ENCODE results near the gene VDAC1. TPM values are rescaled to one million over a fixed set of nuclear protein-coding genes. Genes with fewer than 3 reads are reported as not detected.
"Not testable (repeated sequence)": the region's sequence is repeated elsewhere in the genome, so short reads cannot be mapped to it uniquely, and the experiment has no call there.

Gene VDAC1
- total RNA-seq, 1 donor from 2014 or later, result 116 TPM

DNA sequence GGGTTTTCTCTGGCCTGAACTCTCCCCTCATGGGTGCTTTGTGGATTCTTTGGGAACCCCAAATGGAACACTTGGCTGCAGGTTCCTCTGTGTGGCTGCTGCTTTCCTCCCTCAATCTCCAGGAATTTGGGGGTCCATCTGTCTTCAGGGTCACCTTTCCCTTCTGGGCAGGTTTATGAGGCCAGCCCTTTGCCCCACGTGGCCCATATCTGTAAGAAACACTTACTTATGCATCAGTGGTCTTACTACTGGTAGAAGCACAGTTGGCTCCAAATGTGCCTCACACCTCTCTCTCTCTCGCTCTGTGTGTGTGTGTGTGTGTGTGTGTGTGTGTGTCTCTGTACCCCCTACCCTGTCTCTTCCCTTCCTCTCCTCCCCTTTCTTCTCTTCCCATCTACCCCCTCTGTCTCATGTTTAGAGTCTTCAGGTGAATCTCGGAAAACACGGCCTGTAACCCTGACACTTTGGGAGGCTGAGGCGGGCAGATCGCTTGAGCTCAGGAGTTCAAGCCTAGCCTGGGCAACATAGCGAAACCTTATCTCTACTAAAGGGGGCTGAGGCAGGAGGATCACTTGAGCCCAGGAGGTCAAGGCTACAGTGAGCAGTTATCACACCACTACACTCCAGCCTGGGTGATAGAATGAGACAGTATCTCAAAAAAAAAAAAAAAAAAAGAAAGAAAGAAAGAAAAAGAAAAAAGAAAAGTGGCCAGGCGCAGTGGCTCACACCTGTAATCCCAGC is 63.1 kb downstream of the VDAC1 start:
- no peak for DNase-seq

- DNase-seq, result no peak
Measured at GRCh38 chr5:133939668-133940067, 65.1 kb downstream of the VDAC1 start.

- no peak for DNase-seq
Measured at GRCh38 chr5:133938929-133939328, 65.8 kb downstream of the VDAC1 start.

DNA sequence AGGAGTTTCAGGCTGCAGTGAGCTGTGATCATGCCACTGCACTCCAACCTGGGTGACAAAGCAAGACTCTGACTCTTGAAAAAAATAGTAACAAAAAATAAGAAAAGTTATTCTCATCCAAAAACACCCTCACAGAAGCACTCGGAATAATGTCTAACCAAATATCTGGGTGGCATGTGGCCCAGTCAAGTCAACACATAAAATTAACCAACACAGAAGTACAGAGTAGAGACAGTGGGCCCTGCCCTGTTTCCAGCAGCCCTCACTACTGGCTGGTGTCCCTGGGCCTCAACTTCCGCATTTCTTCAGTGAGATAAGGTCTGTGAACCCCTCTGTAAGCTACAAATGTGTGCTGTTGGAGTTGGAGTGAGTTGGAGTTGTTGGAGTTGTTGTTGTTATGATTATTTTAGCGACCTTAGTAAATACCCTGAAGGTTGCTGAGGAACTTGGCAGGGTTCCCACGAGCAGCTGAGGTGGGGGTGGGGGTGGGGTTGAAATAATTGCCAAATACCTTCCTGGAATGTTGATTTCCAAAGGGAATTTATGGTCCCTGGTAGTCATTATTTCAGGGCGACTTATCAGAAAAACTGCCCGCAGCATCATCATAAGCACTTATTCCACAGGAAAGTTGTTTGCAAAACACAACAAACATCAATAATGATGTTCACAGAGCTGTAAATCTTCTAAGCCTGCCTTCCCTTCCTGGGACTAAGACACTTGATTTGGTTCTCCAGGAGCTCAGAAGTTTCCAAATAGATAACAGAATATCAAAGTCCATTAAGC is 66.5 kb downstream of the VDAC1 start:
- DNase-seq, result no peak

GRCh38 chr5:133937628-133938027 is 67.1 kb downstream of the VDAC1 start:
- not testable (repeated sequence) for DNase-seq

GRCh38 chr5:133936651-133937015 is 68.1 kb downstream of the VDAC1 start:
- no peak for DNase-seq

DNA sequence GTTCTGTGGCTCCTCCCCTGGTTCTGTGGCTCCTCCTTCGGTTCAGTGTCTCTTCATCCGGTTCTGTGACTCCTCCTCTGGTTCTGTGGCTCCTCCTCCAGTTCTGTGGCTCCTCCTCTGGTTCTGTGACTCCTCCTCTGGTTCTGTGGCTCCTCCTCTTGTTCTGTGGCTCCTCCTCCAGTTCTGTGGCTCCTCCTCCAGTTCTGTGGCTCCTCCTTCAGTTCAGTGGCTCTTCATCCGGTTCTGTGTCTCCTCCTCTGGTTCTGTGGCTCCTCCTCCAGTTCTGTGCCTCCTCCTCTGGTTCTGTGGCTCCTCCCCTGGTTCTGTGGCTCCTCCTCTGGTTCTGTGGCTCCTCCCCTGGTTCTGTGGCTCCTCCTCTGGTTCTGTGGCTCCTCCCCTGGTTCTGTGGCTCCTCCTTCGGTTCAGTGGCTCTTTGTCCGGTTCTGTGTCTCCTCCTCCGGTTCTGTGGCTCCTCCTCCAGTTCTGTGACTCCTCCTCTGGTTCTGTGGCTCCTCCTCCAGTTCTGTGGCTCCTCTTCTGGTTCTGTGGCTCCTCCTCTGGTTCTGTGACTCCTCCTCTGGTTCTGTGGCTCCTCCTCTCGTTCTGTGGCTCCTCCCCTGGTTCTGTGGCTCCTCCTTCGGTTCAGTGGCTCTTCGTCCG is 68.7 kb downstream of the VDAC1 start:
- not testable (repeated sequence) for DNase-seq

DNA sequence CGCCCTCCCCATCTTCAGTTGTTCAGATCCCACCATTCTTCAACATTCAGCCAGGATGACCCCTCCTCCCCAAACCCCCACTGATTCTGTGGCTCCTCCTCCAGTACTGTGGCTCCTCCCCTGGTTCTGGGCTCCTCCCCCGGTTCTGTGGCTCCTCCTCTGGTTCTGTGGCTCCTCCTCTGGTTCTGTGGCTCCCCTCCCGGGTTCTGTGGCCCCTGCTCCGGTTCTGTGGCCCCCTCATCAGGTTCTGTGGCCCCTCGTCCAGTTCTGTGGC is 69.2 kb downstream of the VDAC1 start:
- no peak for DNase-seq

GRCh38 chr5:133934822-133935666 is 69.7 kb downstream of the VDAC1 start:
- no peak for DNase-seq

DNA sequence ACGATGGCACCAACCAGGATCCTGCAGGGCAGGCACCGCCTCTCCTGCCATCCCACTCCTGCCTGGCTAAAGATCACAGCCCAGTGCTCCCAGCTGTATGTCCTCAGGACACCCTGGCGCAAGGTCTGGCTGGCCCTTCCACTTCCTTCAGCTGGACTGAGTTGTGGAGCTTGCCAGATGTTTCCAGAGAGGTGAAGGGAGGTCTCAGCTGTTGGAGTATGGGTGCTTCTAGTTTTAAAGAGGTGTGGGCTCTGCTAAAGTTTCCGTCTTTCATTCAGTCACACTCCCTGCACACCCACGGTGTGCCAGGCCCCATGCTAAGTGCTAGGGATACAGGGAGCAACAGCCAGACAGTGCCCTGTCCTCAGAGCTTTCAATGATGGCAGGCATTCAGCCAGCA is 70.5 kb downstream of the VDAC1 start:
- no peak for DNase-seq

DNA sequence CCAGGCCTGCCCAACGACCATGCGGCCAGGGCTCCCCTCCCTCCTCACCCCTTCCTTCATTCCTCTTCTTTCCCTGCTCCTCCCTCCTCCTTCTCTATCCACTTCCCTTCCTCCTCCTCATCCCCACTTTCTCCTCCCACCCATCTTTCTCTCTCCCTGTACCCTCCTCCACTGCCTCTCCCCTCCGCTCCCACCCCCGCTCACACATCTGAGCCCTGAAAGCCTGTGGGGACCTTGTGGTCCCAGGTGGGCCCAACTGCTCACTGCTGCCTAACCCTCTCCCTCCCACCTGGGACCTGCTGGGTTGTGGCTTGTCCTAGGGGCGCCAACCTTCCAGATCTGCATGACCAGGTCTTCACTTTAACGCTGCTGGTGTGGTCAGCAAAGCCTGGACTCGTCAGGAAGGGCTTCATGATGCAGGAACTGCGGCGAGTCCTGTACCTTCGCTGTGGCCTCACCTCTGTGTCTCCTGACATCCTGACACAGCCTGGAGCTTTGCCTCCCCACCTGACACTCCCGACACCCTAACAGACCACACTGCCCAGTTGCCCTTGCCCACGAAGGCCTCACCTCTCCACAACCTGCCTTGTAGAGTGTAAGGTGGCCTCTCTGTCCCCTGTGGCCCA is 71.0 kb downstream of the VDAC1 start:
- no peak for DNase-seq

DNA sequence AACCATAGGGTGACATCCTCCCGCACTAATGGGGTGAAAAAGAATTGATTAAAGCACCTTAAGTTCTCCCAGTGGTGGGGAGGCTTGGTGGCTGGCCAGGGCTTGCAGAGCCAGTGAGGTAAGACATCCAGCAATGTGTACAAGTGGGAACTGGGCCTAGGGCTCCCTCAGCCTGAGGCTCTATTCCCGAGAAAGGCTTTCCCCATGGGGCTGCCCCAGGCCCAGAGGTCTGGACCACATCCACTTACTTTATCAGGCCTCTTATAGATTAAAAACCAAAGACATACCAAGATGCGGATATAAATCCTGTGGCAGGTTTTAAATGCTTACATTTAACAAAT is 71.6 kb downstream of the VDAC1 start:
- no peak for DNase-seq

GRCh38 chr5:133932441-133933168 is 72.2 kb downstream of the VDAC1 start:
- DNase-seq, result no peak

DNA sequence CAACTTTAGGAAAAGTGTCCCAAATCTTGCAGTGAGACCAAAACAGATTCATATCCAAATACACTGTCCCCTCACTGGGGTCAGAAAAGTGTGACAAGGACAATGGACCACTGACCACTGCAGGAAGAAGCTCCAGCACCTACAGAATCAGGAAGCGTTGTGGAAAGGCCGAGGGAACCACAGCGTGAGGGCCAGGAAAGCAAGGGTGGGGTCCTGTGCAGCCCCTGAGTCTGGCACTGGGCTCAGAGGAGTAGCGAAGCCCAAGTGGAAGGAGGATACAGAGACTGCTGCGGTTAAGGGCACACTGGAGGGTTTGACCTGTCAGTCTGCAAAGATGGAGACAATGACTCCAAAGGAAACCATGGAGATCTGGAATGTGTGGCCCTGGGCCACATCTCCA is 73.2 kb downstream of the VDAC1 start:
- DNase-seq, result no peak

DNA sequence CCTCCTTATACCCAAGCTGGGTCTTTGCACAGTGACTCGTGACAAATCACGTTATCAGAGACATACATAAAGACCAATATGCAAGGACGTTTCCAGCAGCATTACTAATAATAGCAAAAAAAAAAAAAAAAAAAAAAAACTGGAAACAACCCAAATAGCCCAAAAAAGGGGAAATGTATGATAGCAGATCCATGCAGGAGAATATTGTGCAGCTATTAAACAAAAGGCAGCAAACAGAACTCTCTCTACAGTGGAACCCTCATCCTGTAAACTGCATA is 74.0 kb downstream of the VDAC1 start:
- no peak for DNase-seq

- DNase-seq, result no peak
Measured at GRCh38 chr5:133930061-133930812, 74.5 kb downstream of the VDAC1 start.

- DNase-seq, result no peak
Measured at GRCh38 chr5:133928587-133929393, 76.0 kb downstream of the VDAC1 start.

DNA sequence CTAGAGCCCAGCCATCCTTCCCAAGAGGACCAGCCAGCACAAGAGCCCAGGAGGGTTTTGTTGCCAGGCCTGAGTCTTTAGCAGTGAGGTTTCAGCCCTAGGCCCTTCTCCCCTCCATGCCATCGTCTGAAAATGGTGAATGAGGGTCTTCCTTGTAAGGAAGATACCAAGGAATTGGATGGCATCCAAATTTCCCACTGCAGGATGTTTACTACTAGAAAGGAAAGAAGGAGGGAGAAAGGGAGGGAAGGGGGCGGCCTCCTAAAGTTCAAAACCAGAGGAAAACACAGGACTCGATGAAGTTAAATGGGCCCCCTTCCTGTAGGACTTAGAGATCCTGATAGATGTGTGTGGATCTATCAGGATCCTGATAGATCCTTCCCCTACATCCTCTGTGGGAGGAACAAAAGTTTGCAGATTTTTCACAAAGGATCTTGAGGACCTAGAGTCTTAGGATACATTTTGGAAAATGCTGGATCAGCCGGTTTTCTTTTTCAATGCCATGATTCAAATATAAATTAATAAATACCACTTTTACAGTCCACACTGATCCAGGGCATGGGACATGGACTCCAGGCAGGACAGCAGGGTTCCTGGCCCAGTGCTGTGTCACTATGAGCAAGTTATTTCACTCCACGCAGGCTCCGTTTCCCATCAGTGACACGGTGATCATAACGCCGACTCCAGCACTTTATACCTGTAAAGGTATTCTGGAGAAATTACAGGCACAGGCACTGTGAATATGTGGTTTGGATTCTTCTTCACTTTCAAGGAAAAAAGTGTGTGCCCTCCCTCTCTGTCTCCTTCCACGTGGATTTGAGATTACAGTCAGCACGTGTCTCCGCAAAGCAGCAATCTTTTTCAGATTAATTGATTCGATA is 77.2 kb downstream of the VDAC1 start:
- DNase-seq, result no peak
